GM21360 (cell line): ENCODE results near the gene CORO7.

Source experiments
- ATAC-seq: cut with Tn5 transposase; IDR thresholded peaks from one replicate; pipeline ENCODE4 v1.9.1; 2021; ENCODE audit warnings: mild to moderate bottlenecking, moderate library complexity; ENCODE audit not compliant: unreplicated experiment

Gene CORO7

GRCh38 chr16:4426722-4427372, 10.5 kb upstream of the CORO7 start:
- ATAC-seq: no peak

- ATAC-seq: peak; percentile 36
These were observed 9.8 kb upstream of the CORO7 start for GRCh38 chr16:4426021-4426684.

GRCh38 chr16:4425378-4426020, 9.1 kb upstream of the CORO7 start, which contains the start of gene DNAJA3:
TSS of gene DNAJA3 (plus strand) at chr16:4425868. CDS start at chr16:4425882, 14 bp downstream.
- peak; percentile 79 for ATAC-seq

GRCh38 chr16:4420505-4421105, 4.2 kb upstream of the CORO7 start:
- ATAC-seq: no peak

- no peak for ATAC-seq
These were observed 3.1 kb upstream of the CORO7 start for GRCh38 chr16:4419402-4419959.

- ATAC-seq: peak; percentile 11
These were observed 727 bp downstream of the CORO7 start for GRCh38 chr16:4415538-4416199.

GRCh38 chr16:4414187-4414917, 2.0 kb downstream of the CORO7 start:
- ATAC-seq: peak; percentile 58

- no peak for ATAC-seq
These were observed 3.5 kb downstream of the CORO7 start for GRCh38 chr16:4412854-4413253.

GRCh38 chr16:4412159-4412558, 4.2 kb downstream of the CORO7 start:
- ATAC-seq: no peak

GRCh38 chr16:4411684-4412083, 4.7 kb downstream of the CORO7 start:
- no peak for ATAC-seq

- ATAC-seq: no peak
These were observed 5.9 kb downstream of the CORO7 start for GRCh38 chr16:4410335-4411075.

- ATAC-seq: no peak
These were observed 7.1 kb downstream of the CORO7 start for GRCh38 chr16:4409081-4409932.

GRCh38 chr16:4408323-4408690, 8.1 kb downstream of the CORO7 start:
- ATAC-seq: no peak

- no peak for ATAC-seq
These were observed 8.7 kb downstream of the CORO7 start for GRCh38 chr16:4407543-4408322.

GRCh38 chr16:4404967-4405696, 11.3 kb downstream of the CORO7 start:
- ATAC-seq: no peak

GRCh38 chr16:4404247-4404966, 12.0 kb downstream of the CORO7 start:
- ATAC-seq: no peak
